ENCODE data around the gene ITGA11. TPM values are rescaled to one million over a fixed set of nuclear protein-coding genes. Genes with fewer than 3 reads are reported as not detected.

ITGA11 gene
- total and polyA plus RNA-seq, 12 donors: 1.4 to 25.9 (median 12.3) TPM

DNA sequence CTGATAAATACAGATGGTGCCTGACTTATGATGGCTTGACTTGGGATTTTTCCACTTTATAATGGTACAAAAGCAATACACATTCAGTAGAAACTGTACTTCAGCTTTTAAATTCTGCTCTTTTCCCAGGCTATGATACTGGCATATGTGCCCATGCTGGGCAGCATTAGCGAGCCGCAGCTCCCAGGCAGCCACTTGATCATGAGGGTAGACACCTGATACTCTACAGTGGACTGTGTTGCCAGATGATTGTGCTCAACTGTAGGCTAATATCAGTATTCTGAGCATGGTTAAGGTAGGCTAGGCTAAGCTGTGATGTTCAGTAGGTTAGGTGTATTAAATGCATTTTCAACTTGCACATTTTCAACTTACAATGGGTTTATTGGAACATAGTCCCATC lies 172.1 kb downstream of the ITGA11 start:
- 60 to 71% methylated on average over 2 of the region's 2 CpGs for WGBS, 2 donors
- peak overlapping the region in 4 of 10 donors; percentile 0 to 57 (median 34) for H3K27ac ChIP-seq
- peaks cover 0 to 25% (median 15%) of the 10 kb centered on the region in 9 donors for H3K4me1 ChIP-seq
- TF ChIP-seq, protein P1, sequence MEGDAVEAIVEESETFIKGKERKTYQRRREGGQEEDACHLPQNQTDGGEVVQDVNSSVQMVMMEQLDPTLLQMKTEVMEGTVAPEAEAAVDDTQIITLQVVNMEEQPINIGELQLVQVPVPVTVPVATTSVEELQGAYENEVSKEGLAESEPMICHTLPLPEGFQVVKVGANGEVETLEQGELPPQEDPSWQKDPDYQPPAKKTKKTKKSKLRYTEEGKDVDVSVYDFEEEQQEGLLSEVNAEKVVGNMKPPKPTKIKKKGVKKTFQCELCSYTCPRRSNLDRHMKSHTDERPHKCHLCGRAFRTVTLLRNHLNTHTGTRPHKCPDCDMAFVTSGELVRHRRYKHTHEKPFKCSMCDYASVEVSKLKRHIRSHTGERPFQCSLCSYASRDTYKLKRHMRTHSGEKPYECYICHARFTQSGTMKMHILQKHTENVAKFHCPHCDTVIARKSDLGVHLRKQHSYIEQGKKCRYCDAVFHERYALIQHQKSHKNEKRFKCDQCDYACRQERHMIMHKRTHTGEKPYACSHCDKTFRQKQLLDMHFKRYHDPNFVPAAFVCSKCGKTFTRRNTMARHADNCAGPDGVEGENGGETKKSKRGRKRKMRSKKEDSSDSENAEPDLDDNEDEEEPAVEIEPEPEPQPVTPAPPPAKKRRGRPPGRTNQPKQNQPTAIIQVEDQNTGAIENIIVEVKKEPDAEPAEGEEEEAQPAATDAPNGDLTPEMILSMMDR (IDR thresholded peaks at IDR 0.05): no peak
- no peaks in the 10 kb centered on the region for H3K36me3 ChIP-seq
- ATAC-seq (peak in 5 of 8 donors; percentile 27 to 72 (median 46)), DNase-seq (no peak)
- H3K27me3 ChIP-seq: peaks cover 0 to 20% (median 0%) of the 10 kb centered on the region in 7 donors
- H3K9me3 ChIP-seq: no peaks in the 10 kb centered on the region
- intact Hi-C loops (cut with DNase I): loop anchor here in 6 of 10 donors (10.0 kb wide), 4 partner anchors 45 to 415 kb away; no protein-coding TSS in a partner anchor
- H3K4me3 ChIP-seq: no peak overlapping the region

- WGBS, 2 donors: 66 to 67% methylated on average over 4 of the region's 4 CpGs
- DNase-seq (no peak), ATAC-seq (peak in 1 of 8 donors; percentile 19)
- peaks cover 0 to 9% (median 0%) of the 10 kb centered on the region in 7 donors for H3K27me3 ChIP-seq
- H3K9me3 ChIP-seq: no peaks in the 10 kb centered on the region
- H3K27ac ChIP-seq: peak overlapping the region in 1 of 10 donors; percentile 22
- H3K4me3 ChIP-seq: no peak overlapping the region
- TF ChIP-seq, protein P1 (IDR thresholded peaks at IDR 0.05): no peak
- H3K4me1 ChIP-seq: peaks cover 0 to 25% (median 15%) of the 10 kb centered on the region in 9 donors
- intact Hi-C loops (cut with DNase I): loop anchor here in 6 of 10 donors (10.0 kb wide), 4 partner anchors 46 to 416 kb away; no protein-coding TSS in a partner anchor
- no peaks in the 10 kb centered on the region for H3K36me3 ChIP-seq
Observed at GRCh38 chr15:68258692-68259091, 173.3 kb downstream of the ITGA11 start.

GRCh38 chr15:68256675-68257450 lies 175.1 kb downstream of the ITGA11 start:
- H3K9me3 ChIP-seq: no peaks in the 10 kb centered on the region
- no peaks in the 10 kb centered on the region for H3K36me3 ChIP-seq
- peak overlapping the region; percentile 23 to 78 (median 62) for H3K4me3 ChIP-seq
- TF ChIP-seq, protein P1 (IDR thresholded peaks at IDR 0.05): peak in 1 of 9 donors; percentile 8
- H3K27me3 ChIP-seq: no peaks in the 10 kb centered on the region
- ATAC-seq (peak; percentile 91 to 96 (median 94)), DNase-seq (peak; percentile 89)
- intact Hi-C loops (cut with DNase I): loop anchor here in 6 of 10 donors (10.0 kb wide), 4 partner anchors 48 to 418 kb away; no protein-coding TSS in a partner anchor
- peak overlapping the region; percentile 64 to 93 (median 86) for H3K27ac ChIP-seq
- peaks cover 0 to 31% (median 15%) of the 10 kb centered on the region in 9 donors for H3K4me1 ChIP-seq
- 5 to 10% methylated on average over 54 to 56 of the region's 57 CpGs for WGBS, 2 donors

- Histone ChIP-seq H3K36me3 (no peaks in the 10 kb centered on the region), H3K4me1 (peaks cover 0 to 35% (median 15%) of the 10 kb centered on the region in 9 donors), H3K4me3 (peak overlapping the region in 1 of 10 donors; percentile 8), H3K27me3 (no peaks in the 10 kb centered on the region), H3K27ac (no peak overlapping the region), H3K9me3 (no peaks in the 10 kb centered on the region)
- 25 to 41% methylated on average over 7 of the region's 7 CpGs for WGBS, 2 donors
- intact Hi-C loops (cut with DNase I): loop anchor here (1.0 to 10.0 kb wide), 14 partner anchors 44 to 422 kb away; no protein-coding TSS in a partner anchor
- TF ChIP-seq, protein P1 (IDR thresholded peaks at IDR 0.05): peak; percentile 67 to 91 (median 88)
- peak in 6 of 8 donors; percentile 25 to 49 (median 41) for ATAC-seq
- DNase-seq: peak in 1 of 2 donors; percentile 48
Observed at GRCh38 chr15:68252925-68253534, 178.9 kb downstream of the ITGA11 start.
